Panc1 (cell line): ENCODE results near the gene CHCHD6. TPM values are rescaled to one million over a fixed set of nuclear protein-coding genes. Genes with fewer than 3 reads are reported as not detected.

Source experiments
- ATAC-seq: fragments of 200-7000 bp; cut with Tn5 transposase; 2 replicates; pipeline ENCODE4 v1.9.1; 2020; ENCODE audit warnings: mild to moderate bottlenecking, moderate library complexity
- BruUV-seq: library from RNA; stranded (reverse); fragments of 400-500 nt; replicated peaks from 2 replicates; lab custom pipeline; 2021; lab: Mats Ljungman, UMichigan
- CTCF ChIA-PET: fragments of 300-600 bp; sonication (Branson Sonifier 250); formaldehyde crosslinking; loops from one replicate; lab custom pipeline; 2022; ENCODE audit warnings: antibody characterized with exemption; lab: Charles Lee
- POLR2A ChIA-PET: fragments of 300-600 bp; sonication (Branson Sonifier 250); formaldehyde crosslinking; loops from one replicate; lab custom pipeline; 2022; ENCODE audit warnings: antibody characterized with exemption; lab: Charles Lee
- DNase-seq: peaks from one replicate; pipeline ENCODE4 v3.0.0-alpha.2; 2010; ENCODE audit warnings: low read depth, low spot score
- H3K27ac ChIP-seq: 2 replicates; pipeline ENCODE4 v1.5.1; 2011; ENCODE audit warnings: mild to moderate bottlenecking, low read length, inconsistent platforms
- H3K27me3 ChIP-seq: fragments of 200-500 bp; sonication (Bioruptor generic); 2 replicates; pipeline ENCODE4 v1.6.0; 2014; ENCODE audit warnings: low read length, inconsistent platforms; ENCODE audit not compliant: control insufficient read depth, insufficient read depth
- H3K36me3 ChIP-seq: fragments of 200-500 bp; sonication (Bioruptor generic); 2 replicates; pipeline ENCODE4 v1.5.1; 2014; ENCODE audit warnings: inconsistent platforms, mild to moderate bottlenecking, low read length, moderate library complexity; ENCODE audit not compliant: control insufficient read depth, insufficient read depth
- H3K4me1 ChIP-seq: 2 replicates; pipeline ENCODE4 v1.5.1; 2011; ENCODE audit warnings: inconsistent platforms, mild to moderate bottlenecking, low read length, moderate library complexity; ENCODE audit not compliant: control insufficient read depth, insufficient read depth
- H3K4me3 ChIP-seq, 2 experiments: 2 replicates each; pipeline ENCODE4 v1.5.1; 2011 to 2012; ENCODE audit warnings: low read depth in 2 of 2, low read length in 2 of 2, mild to moderate bottlenecking in 2 of 2, inconsistent platforms in 1 of 2, moderate library complexity in 1 of 2
- H3K9me3 ChIP-seq: fragments of 200-500 bp; sonication (Bioruptor generic); 2 replicates; pipeline ENCODE4 v1.5.1; 2014; ENCODE audit warnings: low read depth, mild to moderate bottlenecking, inconsistent platforms, low read length, moderate library complexity; ENCODE audit not compliant: control insufficient read depth, insufficient read depth
- POLR2AphosphoS5 ChIP-seq: IDR thresholded peaks from 2 replicates; pipeline ENCODE4 v1.6.1; 2012; ENCODE audit warnings: mild to moderate bottlenecking, low read depth, low read length, moderate library complexity
- REST ChIP-seq, 2 experiments: IDR thresholded peaks; 2 replicates each; pipeline ENCODE4 v1.6.1; 2011 to 2012; ENCODE audit warnings: low read depth in 2 of 2, control low read depth in 1 of 2, low read length in 1 of 2, mild to moderate bottlenecking in 1 of 2, moderate library complexity in 1 of 2; ENCODE audit not compliant: insufficient read depth in 1 of 2
- SIN3A ChIP-seq: IDR thresholded peaks from 2 replicates; pipeline ENCODE4 v1.6.1; 2012; ENCODE audit warnings: low read depth, mild to moderate bottlenecking, low read length, moderate library complexity, borderline replicate concordance; ENCODE audit not compliant: insufficient read depth
- TCF7L2 ChIP-seq: IDR thresholded peaks from 2 replicates; pipeline ENCODE4 v1.6.1; 2011; ENCODE audit warnings: mild to moderate bottlenecking, low read depth, low read length, inconsistent platforms
- in situ Hi-C: cut with HindIII; loops from 2 replicates; pipeline ENCODE4 v1.10.0; 2016; ENCODE audit warnings: low sequenced_read_pairs, low pct_unique_long_range_greater_than_20kb
- intact Hi-C: fragments of 100-400 bp; cut with micrococcal nuclease; formaldehyde crosslinking; loops from one replicate; pipeline ENCODE4 v1.10.0; 2022; ENCODE audit not compliant: unreplicated experiment
- total RNA-seq: library from RNA; stranded (reverse); gene quantifications from one replicate; pipeline ENCODE4 v1.2.1, GENCODE V29; 2021; ENCODE audit not compliant: unreplicated experiment
- TF ChIP-seq, protein P1 (sequence below): fragments of 450-650 bp; IDR thresholded peaks from 2 replicates; pipeline ENCODE4 v1.5.1; 2017; ENCODE audit warnings: mild to moderate bottlenecking

The CHCHD6 gene
- total RNA-seq, 1 experiment from 2014 or later = 31.5 TPM

GRCh38 chr3:126889276-126890201 is 185.5 kb downstream of the CHCHD6 start:
- no TSS peak for BruUV-seq
- no peaks in the 10 kb centered on the region for H3K9me3 ChIP-seq
- CTCF ChIA-PET = no interaction called here

DNA sequence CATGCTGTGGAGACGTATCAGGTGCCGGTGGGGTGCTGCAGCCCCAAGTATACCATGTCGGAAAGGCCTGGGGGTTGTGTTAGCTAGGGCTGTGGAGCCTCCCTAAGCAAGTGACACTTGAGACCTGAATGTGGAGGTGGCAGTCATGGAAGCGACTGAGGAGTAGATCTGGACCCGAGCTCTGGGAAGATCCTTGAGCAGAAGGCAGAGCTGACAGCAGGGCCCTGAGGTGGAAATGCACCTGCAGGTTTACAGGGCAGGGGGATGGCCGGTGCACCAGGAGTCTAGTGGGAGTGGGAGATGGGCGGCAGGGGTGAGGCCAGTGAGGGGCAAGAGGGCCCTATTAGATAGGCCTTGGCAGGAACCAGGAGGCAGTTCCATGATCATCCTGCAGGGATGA is 187.1 kb downstream of the CHCHD6 start:
- intact Hi-C loops = no loop called here
- TF ChIP-seq POLR2AphosphoS5 (no peak), REST (IDR thresholded peaks at IDR 0.05; ENCODE audit: insufficient read depth in 1 of 2, low read depth in 2 of 2, low read length in 1 of 2) (no peak), SIN3A (no peak), TCF7L2 (no peak)
- TF ChIP-seq, protein P1, sequence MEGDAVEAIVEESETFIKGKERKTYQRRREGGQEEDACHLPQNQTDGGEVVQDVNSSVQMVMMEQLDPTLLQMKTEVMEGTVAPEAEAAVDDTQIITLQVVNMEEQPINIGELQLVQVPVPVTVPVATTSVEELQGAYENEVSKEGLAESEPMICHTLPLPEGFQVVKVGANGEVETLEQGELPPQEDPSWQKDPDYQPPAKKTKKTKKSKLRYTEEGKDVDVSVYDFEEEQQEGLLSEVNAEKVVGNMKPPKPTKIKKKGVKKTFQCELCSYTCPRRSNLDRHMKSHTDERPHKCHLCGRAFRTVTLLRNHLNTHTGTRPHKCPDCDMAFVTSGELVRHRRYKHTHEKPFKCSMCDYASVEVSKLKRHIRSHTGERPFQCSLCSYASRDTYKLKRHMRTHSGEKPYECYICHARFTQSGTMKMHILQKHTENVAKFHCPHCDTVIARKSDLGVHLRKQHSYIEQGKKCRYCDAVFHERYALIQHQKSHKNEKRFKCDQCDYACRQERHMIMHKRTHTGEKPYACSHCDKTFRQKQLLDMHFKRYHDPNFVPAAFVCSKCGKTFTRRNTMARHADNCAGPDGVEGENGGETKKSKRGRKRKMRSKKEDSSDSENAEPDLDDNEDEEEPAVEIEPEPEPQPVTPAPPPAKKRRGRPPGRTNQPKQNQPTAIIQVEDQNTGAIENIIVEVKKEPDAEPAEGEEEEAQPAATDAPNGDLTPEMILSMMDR = no peak
- ATAC-seq (no peak), DNase-seq (no peak)
- ChIA-PET POLR2A (no interaction called here), CTCF (no interaction called here)
- H3K27me3 ChIP-seq = no peaks in the 10 kb centered on the region
- H3K4me1 ChIP-seq = 0 out of 2 replicates have a peak, but pooled peaks cover 3% of the 10 kb centered on the region
- no peak overlapping the region for H3K4me3 ChIP-seq
- no peak overlapping the region for H3K27ac ChIP-seq
- in situ Hi-C loops = no loop called here
- no peaks in the 10 kb centered on the region for H3K36me3 ChIP-seq
- no TSS peak for BruUV-seq
- no peaks in the 10 kb centered on the region for H3K9me3 ChIP-seq

More at GRCh38 chr3:126889276-126890201, 185.5 kb downstream of the CHCHD6 start:
- in situ Hi-C loops = no loop called here
- DNase-seq (no peak), ATAC-seq (no peak)
- POLR2A ChIA-PET = no interaction called here
- Histone ChIP-seq H3K27ac (no peak overlapping the region), H3K4me1 (no peaks in the 10 kb centered on the region), H3K27me3 (no peaks in the 10 kb centered on the region), H3K36me3 (no peaks in the 10 kb centered on the region), H3K4me3 (no peak overlapping the region)
- TF ChIP-seq REST (IDR thresholded peaks at IDR 0.05; ENCODE audit: insufficient read depth in 1 of 2, low read depth in 2 of 2, low read length in 1 of 2) (no peak), SIN3A (no peak), TCF7L2 (no peak), POLR2AphosphoS5 (no peak)
- TF ChIP-seq, protein P1 = no peak
- intact Hi-C loops = no loop called here
